GM19240 (cell line): Measurements from ENCODE around the gene IGLL5.
"Not testable (repeated sequence)": the region's sequence is repeated elsewhere in the genome, so short reads cannot be mapped to it uniquely, and the experiment has no call there.

Source experiments
- DNase-seq: peaks from one replicate; pipeline ENCODE4 v3.0.0; 2011; ENCODE audit warnings: low spot score; ENCODE audit not compliant: insufficient read length

Gene IGLL5

DNA sequence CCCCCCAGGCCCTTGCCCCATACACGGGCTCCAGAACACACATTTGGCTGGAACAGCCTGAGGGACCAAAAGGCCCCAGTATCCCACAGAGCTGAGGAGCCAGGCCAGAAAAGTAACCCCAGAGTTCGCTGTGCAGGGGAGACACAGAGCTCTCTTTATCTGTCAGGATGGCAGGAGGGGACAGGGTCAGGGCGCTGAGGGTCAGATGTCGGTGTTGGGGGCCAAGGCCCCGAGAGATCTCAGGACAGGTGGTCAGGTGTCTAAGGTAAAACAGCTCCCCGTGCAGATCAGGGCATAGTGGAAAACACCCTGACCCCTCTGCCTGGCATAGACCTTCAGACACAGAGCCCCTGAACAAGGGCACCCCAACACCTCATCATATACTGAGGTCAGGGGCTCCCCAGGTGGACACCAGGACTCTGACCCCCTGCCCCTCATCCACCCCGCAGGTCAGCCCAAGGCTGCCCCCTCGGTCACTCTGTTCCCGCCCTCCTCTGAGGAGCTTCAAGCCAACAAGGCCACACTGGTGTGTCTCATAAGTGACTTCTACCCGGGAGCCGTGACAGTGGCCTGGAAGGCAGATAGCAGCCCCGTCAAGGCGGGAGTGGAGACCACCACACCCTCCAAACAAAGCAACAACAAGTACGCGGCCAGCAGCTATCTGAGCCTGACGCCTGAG, 13.1 kb downstream of the IGLL5 start:
- not testable (repeated sequence) for DNase-seq

GRCh38 chr22:22901578-22902218, 14.1 kb downstream of the IGLL5 start:
- no peak for DNase-seq

GRCh38 chr22:22902247-22903001, 14.8 kb downstream of the IGLL5 start:
- no peak for DNase-seq

- no peak for DNase-seq
Observed at GRCh38 chr22:22903355-22903777, 15.8 kb downstream of the IGLL5 start.

DNA sequence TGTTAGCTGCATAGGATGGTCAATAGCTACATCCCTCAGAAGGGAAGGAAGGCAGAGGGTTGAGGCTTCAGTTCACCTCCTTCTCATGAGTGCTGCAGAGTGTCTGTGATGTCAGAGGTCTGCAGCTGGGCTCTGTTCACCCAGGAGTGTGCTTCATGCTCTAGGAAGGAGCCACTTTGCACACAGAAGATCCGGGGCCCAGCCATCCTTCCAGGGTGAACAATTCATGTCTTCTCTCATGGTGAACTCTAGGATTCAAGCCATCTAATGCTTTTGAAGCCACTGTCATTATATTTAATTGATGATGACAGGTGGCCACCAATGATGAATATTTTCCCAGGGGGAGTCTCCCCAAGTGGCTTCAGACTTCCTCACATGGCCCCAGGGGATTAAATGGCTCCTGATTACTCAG, 16.2 kb downstream of the IGLL5 start:
- not testable (repeated sequence) for DNase-seq

- DNase-seq = not testable (repeated sequence)
Observed at GRCh38 chr22:22904736-22905135, 17.1 kb downstream of the IGLL5 start.

DNA sequence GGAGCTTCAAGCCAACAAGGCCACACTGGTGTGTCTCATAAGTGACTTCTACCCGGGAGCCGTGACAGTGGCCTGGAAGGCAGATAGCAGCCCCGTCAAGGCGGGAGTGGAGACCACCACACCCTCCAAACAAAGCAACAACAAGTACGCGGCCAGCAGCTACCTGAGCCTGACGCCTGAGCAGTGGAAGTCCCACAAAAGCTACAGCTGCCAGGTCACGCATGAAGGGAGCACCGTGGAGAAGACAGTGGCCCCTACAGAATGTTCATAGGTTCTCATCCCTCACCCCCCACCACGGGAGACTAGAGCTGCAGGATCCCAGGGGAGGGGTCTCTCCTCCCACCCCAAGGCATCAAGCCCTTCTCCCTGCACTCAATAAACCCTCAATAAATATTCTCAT, 18.8 kb downstream of the IGLL5 start:
- DNase-seq = not testable (repeated sequence)

GRCh38 chr22:22906907-22907550, 19.4 kb downstream of the IGLL5 start:
- no peak for DNase-seq

DNA sequence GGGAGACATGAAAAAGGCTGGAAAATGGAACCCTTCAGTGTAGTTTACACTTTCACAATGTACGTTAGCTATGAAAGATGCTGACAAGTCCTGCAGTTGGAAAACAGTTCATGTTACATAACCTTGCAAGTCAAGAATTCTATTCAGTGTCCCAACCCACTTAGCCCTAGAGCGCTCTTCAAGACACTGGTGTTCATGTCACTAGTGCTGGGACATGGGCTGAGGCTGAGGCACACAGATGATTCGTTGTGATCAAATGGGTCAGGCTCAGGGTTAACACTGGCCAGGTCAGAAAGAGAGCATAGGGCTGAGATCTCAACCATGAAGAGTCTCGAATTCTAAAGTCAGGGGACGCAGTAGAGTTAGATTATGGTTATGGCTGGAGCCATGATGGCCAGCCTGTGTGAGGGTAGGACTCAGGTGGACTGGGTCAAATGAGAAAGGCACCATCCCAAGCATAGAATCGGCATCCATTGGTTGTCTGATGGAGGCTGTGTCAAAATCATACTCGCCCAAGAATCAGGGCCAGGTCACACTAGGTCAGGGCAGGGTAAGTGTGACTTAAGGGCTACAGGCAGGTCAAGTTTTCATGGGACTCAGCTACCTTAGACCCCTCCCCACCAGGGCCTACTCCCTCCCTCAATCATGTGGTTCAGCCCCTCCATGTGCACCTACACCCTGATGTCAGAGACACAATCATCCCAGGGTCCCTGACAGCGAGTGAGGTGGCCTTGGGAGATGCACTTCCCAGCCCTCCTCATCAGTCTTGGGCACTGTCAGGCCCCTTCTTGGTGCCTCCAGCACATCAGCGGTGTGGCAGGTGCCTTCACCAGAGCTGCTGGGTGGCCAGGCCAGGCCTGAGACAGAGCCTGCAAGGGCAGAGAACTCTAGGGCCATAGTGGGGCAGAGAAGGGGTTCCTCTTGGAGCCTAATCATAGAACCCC, 20.2 kb downstream of the IGLL5 start:
- DNase-seq = no peak

DNA sequence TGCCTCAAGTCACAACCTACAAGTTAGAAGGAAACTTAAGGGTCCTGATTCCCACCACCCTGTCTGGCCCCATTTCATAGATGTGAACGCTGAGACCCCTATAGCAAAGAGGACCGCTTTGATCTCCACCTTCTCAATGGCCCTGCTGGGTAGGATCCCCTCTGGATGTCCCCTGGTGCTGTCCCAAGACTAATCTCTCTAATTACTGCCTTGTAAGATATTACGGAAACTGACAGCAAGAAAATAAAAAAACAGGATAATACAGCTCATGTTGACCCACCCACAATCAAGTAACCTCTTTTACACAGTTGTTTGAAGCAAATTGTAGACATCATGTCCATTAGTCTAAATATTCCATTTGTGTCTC, 20.9 kb downstream of the IGLL5 start:
- no peak for DNase-seq

DNA sequence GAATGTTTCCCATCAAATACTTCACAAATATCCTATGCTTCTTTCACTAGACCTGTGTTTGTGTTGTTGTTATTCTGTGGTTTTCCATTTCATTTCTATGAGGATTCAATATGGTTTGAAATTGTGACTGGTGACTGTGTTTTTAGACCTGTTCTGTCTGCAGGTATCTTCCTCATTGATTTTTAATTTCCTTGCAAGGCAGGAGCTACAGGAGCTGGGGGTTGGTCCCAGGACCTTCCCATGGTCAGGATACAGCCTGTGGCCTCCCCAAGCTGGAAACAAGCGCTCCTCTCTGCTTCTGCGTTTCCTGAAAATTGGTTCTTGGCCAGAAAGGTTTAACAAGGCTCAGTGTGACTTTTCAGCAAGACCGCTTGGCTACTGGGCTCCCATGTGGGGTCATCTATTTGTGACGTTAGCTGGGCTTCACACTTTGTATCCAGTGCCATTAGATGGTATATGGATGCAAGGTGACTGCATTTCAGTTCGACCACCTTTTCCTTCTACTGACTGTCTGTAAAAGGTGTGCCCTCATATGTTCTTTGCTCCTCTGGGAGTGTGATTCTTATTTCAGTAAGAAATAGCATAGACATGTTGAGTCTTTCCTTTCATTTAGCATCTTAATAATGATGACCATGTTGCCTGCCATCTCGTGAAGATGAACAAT, 21.5 kb downstream of the IGLL5 start:
- no peak for DNase-seq

- DNase-seq = no peak
Observed at GRCh38 chr22:22909605-22910271, 22.1 kb downstream of the IGLL5 start.

DNA sequence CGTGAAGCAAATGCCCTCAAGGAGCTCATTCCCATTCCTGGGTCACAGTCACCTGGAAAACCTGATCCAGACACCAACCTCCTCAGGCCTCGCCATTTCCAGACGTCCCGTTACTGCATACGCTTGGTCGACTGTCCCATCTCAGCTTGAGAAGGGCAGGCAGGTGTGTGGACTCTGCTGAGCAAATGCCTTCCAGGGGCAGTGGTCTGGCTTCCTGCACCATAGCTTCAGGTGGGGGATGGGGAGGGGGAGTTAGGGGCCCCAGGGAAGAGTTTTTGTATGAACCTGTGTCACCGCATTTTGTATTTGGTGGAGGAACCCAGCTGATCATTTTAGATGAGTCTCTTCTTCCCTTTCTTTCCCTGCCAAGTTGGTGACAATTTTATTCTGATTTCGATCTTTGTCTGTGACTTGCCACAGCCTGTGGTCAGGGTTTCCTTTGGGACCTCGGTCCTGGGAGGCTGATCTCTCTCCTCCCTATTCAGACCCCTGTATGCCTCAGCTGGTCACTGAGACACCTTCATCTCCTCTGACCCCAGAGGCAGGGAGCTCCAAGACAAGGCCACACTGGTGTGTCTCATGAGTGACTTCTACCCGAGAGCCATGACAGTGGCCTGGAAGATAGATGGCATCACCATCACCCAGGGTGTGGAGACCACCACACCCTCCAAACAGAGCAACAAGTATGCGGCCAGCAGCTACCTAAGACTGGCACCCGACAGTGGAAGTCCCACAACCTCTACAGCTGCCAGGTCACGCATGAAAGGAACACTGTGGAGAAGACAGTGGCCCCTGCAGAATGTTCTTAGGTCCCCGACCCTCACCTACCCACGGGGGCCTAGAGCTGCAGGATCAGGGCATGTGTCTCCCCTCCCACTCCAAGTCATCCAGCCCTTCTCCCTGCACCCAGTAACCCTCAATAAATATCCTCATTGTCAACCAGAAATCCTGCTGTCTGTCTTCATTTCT, 22.9 kb downstream of the IGLL5 start:
- no peak for DNase-seq

DNA sequence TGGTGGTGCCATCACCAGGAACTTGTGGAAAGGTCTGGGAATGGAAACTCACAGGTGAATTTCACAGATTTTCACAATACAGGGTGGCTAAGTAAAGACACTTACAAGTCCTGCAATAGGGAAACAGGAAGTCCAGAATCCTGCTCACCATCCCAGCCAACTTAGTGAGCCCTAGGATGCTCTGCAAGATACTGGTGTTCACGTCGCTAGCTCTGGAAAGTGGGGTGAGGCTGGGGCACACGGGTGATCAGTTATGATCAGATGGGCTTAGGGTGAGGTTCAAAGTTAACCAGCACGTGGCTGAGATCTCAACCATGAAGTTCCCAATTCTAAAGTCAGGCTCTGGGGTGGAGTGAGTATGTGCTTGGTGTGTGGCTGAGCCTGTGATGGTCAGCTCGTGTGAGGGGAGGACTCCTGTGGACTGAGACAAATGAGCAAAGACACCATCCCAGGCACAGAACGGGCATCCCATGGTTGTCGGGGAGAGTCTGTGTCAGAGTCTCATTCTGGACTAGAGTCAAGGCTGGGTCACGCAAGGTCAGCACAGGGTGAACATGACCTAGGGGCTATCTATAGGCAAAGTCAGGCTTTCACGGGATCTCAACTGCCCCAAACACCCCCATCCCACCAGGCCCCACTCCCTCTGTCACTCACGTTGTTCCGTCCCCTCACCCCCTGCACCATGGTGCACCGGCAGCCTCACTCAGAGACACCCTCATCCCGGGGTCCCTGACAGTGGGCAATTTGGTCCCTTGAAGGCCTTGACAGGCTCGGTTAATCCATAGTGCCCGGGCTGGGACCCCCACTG, 23.9 kb downstream of the IGLL5 start:
- DNase-seq = no peak

DNA sequence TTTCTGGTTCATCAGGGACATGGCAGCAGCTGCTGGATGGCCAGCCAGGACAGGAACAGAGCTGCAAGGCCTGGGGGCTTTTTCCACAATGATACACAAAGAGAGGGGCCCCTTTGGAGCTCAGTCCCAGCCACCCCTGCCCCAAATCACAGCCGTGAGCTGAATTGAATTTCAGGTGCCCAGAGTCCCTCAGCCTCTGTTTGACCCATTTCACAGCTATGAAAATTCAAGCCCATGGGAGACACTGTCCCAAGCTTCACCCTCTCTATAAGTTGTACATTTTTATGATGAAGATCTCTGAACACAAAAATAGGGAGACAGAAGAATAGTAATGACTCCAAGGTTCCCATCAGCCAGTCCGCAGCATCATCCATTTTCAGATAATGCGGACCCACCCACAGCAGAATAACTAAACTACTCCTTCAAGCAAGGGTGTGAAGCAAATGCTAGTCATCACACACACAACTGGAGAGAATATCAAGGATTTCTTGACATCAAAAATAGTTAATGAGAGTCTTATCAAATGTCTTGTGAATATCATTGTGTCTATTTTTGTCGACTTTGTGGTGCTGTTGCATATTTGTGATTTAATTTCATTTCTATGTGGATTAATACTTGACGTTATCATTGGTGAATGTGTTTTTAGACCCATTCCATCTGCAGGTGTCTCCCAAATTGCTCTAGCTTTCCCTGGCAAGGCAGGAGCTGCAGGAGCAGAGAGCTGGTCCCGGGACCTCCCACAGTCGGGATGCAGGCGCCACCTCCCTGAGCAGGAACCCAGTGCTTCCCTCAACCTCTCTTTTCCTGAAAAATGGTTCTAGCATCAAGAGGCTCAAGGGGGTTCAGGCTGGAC, 24.7 kb downstream of the IGLL5 start:
- no peak for DNase-seq

DNA sequence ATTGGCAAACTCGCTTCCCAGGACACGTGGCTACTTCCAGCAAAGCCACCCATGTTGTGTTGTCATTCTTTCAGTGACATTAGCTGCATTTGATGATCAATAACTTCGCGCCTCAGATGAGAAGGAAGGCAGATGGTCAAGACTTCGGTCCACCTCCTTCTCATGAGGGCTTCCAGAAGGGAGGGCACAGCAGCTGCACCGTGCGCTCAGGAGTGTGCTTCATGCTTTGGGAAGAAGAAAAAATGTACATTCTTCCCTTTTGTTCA, 25.3 kb downstream of the IGLL5 start:
- no peak for DNase-seq

- DNase-seq = no peak
Observed at GRCh38 chr22:22913989-22914388, 26.4 kb downstream of the IGLL5 start.
